IPS DF 6.9 (cell line): ENCODE results near the gene MS4A6E.

ENCODE experiments used
- DNase-seq: peaks from one replicate; pipeline ENCODE4 v3.0.0-alpha.2; 2013; ENCODE audit warnings: low read depth, low spot score
- H3K27ac ChIP-seq: one replicate; pipeline ENCODE4 v1.5.1; 2013; ENCODE audit warnings: low read length, control low read depth
- H3K27me3 ChIP-seq: 2 replicates; pipeline ENCODE4 v1.6.1; 2013; ENCODE audit warnings: mild to moderate bottlenecking, low read length; ENCODE audit not compliant: control insufficient read depth, insufficient read depth
- H3K36me3 ChIP-seq: 2 replicates; pipeline ENCODE4 v1.6.1; 2013; ENCODE audit warnings: low read length; ENCODE audit not compliant: control insufficient read depth, insufficient read depth
- H3K4me1 ChIP-seq: 2 replicates; pipeline ENCODE4 v1.6.1; 2013; ENCODE audit warnings: low read length; ENCODE audit not compliant: control insufficient read depth, insufficient read depth
- H3K4me3 ChIP-seq: 2 replicates; pipeline ENCODE4 v1.5.1; 2013; ENCODE audit warnings: mild to moderate bottlenecking, low read length
- H3K9me3 ChIP-seq: 2 replicates; pipeline ENCODE4 v1.6.1; 2013; ENCODE audit warnings: low read length, inconsistent platforms; ENCODE audit not compliant: control insufficient read depth, insufficient read depth
- WGBS: extraction: QIAGEN DNeasy Blood & Tissue Kit; methylation state at CpG from one replicate; pipeline ENCODE4 v1.1.7; 2013; ENCODE audit warnings: mixed read lengths, missing lambda C conversion rate; ENCODE audit not compliant: insufficient read length, insufficient coverage; 5-methylcytosine and 5-hydroxymethylcytosine counted together

MS4A6E gene

GRCh38 chr11:60305906-60306619 is 21.0 kb upstream of the MS4A6E start:
- no peaks in the 10 kb centered on the region for H3K9me3 ChIP-seq
- H3K4me3 ChIP-seq, result no peak overlapping the region
- H3K27me3 ChIP-seq, result no peaks in the 10 kb centered on the region
- no peak overlapping the region for H3K27ac ChIP-seq
- H3K4me1 ChIP-seq, result no peaks in the 10 kb centered on the region
- no CpG with 5 or more reads among the region's 3 CpGs for WGBS
- no peaks in the 10 kb centered on the region for H3K36me3 ChIP-seq
- no peak for DNase-seq

GRCh38 chr11:60307507-60308195 is 19.4 kb upstream of the MS4A6E start:
- Histone ChIP-seq H3K36me3 (no peaks in the 10 kb centered on the region), H3K4me1 (no peaks in the 10 kb centered on the region), H3K27me3 (no peaks in the 10 kb centered on the region), H3K9me3 (no peaks in the 10 kb centered on the region), H3K27ac (no peak overlapping the region), H3K4me3 (no peak overlapping the region)
- no CpG with 5 or more reads among the region's 3 CpGs for WGBS
- DNase-seq, result no peak

- Histone ChIP-seq H3K36me3 (no peaks in the 10 kb centered on the region), H3K27ac (no peak overlapping the region), H3K27me3 (no peaks in the 10 kb centered on the region), H3K9me3 (no peaks in the 10 kb centered on the region), H3K4me1 (no peaks in the 10 kb centered on the region), H3K4me3 (no peak overlapping the region)
- DNase-seq, result no peak
- no CpG with 5 or more reads among the region's 5 CpGs for WGBS
Observed at GRCh38 chr11:60310407-60310998, 16.6 kb upstream of the MS4A6E start.

- Histone ChIP-seq H3K4me3 (no peak overlapping the region), H3K27me3 (no peaks in the 10 kb centered on the region), H3K27ac (no peak overlapping the region), H3K9me3 (no peaks in the 10 kb centered on the region), H3K36me3 (no peaks in the 10 kb centered on the region), H3K4me1 (no peaks in the 10 kb centered on the region)
- no peak for DNase-seq
- no CpG with 5 or more reads among the region's 2 CpGs for WGBS
Observed at GRCh38 chr11:60314635-60315321, 12.3 kb upstream of the MS4A6E start.

- H3K36me3 ChIP-seq, result no peaks in the 10 kb centered on the region
- H3K9me3 ChIP-seq, result no peaks in the 10 kb centered on the region
- no peak overlapping the region for H3K4me3 ChIP-seq
- H3K27ac ChIP-seq, result no peak overlapping the region
- DNase-seq, result no peak
- no peaks in the 10 kb centered on the region for H3K4me1 ChIP-seq
- no peaks in the 10 kb centered on the region for H3K27me3 ChIP-seq
Observed at GRCh38 chr11:60315871-60316270, 11.2 kb upstream of the MS4A6E start.

GRCh38 chr11:60316317-60316716 is 10.7 kb upstream of the MS4A6E start:
- Histone ChIP-seq H3K9me3 (no peaks in the 10 kb centered on the region), H3K4me1 (no peaks in the 10 kb centered on the region), H3K27me3 (no peaks in the 10 kb centered on the region), H3K27ac (no peak overlapping the region), H3K4me3 (no peak overlapping the region), H3K36me3 (no peaks in the 10 kb centered on the region)
- WGBS, result no CpG with 5 or more reads among the region's 2 CpGs
- no peak for DNase-seq

GRCh38 chr11:60318726-60319125 is 8.3 kb upstream of the MS4A6E start:
- no peaks in the 10 kb centered on the region for H3K36me3 ChIP-seq
- no peak overlapping the region for H3K4me3 ChIP-seq
- no peaks in the 10 kb centered on the region for H3K27me3 ChIP-seq
- H3K4me1 ChIP-seq, result no peaks in the 10 kb centered on the region
- WGBS, result no CpG with 5 or more reads among the region's 2 CpGs
- no peaks in the 10 kb centered on the region for H3K9me3 ChIP-seq
- H3K27ac ChIP-seq, result no peak overlapping the region
- no peak for DNase-seq

- H3K4me1 ChIP-seq, result no peaks in the 10 kb centered on the region
- no peaks in the 10 kb centered on the region for H3K36me3 ChIP-seq
- H3K27ac ChIP-seq, result no peak overlapping the region
- no peaks in the 10 kb centered on the region for H3K27me3 ChIP-seq
- H3K4me3 ChIP-seq, result no peak overlapping the region
- no peak for DNase-seq
- H3K9me3 ChIP-seq, result no peaks in the 10 kb centered on the region
Observed at GRCh38 chr11:60321051-60321450, 6.0 kb upstream of the MS4A6E start.

GRCh38 chr11:60328460-60328859 is 1.4 kb downstream of the MS4A6E start:
- Histone ChIP-seq H3K27ac (no peak overlapping the region), H3K36me3 (no peaks in the 10 kb centered on the region), H3K9me3 (no peaks in the 10 kb centered on the region), H3K4me3 (no peak overlapping the region), H3K27me3 (no peaks in the 10 kb centered on the region), H3K4me1 (no peaks in the 10 kb centered on the region)
- DNase-seq, result no peak

GRCh38 chr11:60332846-60333245 is 5.8 kb downstream of the MS4A6E start:
- Histone ChIP-seq H3K4me3 (no peak overlapping the region), H3K9me3 (no peaks in the 10 kb centered on the region), H3K27me3 (no peaks in the 10 kb centered on the region), H3K36me3 (no peaks in the 10 kb centered on the region), H3K27ac (no peak overlapping the region), H3K4me1 (no peaks in the 10 kb centered on the region)
- WGBS, result no CpG with 5 or more reads among the region's 3 CpGs
- no peak for DNase-seq
